ENCODE data around the gene MGMT. TPM values are rescaled to one million over a fixed set of nuclear protein-coding genes. Genes with fewer than 3 reads are reported as not detected.

MGMT gene
- total RNA-seq, 1 donor from 2014 or later = 19.4 TPM

GRCh38 chr10:129761981-129762956 is 295.2 kb downstream of the MGMT start:
- ATAC-seq (no peak), DNase-seq (peak; percentile 19)
- H3K27me3 ChIP-seq = no peaks in the 10 kb centered on the region
- H3K36me3 ChIP-seq = no peaks in the 10 kb centered on the region
- H3K27ac ChIP-seq = no peak overlapping the region
- intact Hi-C loops (cut with DNase I) = no loop called here
- TF ChIP-seq CTCF (IDR thresholded peaks at IDR 0.05) = no peak
- no peaks in the 10 kb centered on the region for H3K9me3 ChIP-seq
- H3K4me1 ChIP-seq = no peaks in the 10 kb centered on the region
- no peak overlapping the region for H3K4me3 ChIP-seq

- ATAC-seq = no peak
- intact Hi-C loops (cut with DNase I) = no loop called here
- Histone ChIP-seq H3K9me3 (no peaks in the 10 kb centered on the region), H3K36me3 (no peaks in the 10 kb centered on the region), H3K27ac (no peak overlapping the region), H3K4me1 (no peaks in the 10 kb centered on the region), H3K4me3 (no peak overlapping the region), H3K27me3 (no peaks in the 10 kb centered on the region)
- no peak for TF ChIP-seq CTCF (IDR thresholded peaks at IDR 0.05)
- peak; percentile 34 for DNase-seq
Observed at GRCh38 chr10:129764011-129764900, 297.2 kb downstream of the MGMT start.

- peak; percentile 34 for DNase-seq
- Histone ChIP-seq H3K9me3 (no peaks in the 10 kb centered on the region), H3K27me3 (no peaks in the 10 kb centered on the region), H3K4me1 (no peaks in the 10 kb centered on the region), H3K36me3 (no peaks in the 10 kb centered on the region), H3K4me3 (no peak overlapping the region), H3K27ac (no peak overlapping the region)
- TF ChIP-seq CTCF (IDR thresholded peaks at IDR 0.05) = no peak
- no peak for ATAC-seq
- intact Hi-C loops (cut with DNase I) = no loop called here
Observed at GRCh38 chr10:129764901-129765663, 298.0 kb downstream of the MGMT start.

- Histone ChIP-seq H3K36me3 (no peaks in the 10 kb centered on the region), H3K27me3 (no peaks in the 10 kb centered on the region), H3K9me3 (no peaks in the 10 kb centered on the region), H3K27ac (no peak overlapping the region), H3K4me1 (no peaks in the 10 kb centered on the region), H3K4me3 (no peak overlapping the region)
- DNase-seq (peak; percentile 42), ATAC-seq (no peak)
- intact Hi-C loops (cut with DNase I) = no loop called here
- no peak for TF ChIP-seq CTCF (IDR thresholded peaks at IDR 0.05)
Observed at GRCh38 chr10:129765664-129766550, 298.9 kb downstream of the MGMT start.
